Osteocyte (in vitro differentiated cells): Measurements from ENCODE around the gene SMPDL3A. TPM values are rescaled to one million over a fixed set of nuclear protein-coding genes. Genes with fewer than 3 reads are reported as not detected.

ENCODE experiments used
- DNase-seq: peaks from one replicate; pipeline ENCODE4 v3.0.0; 2021; ENCODE audit warnings: mixed read lengths; ENCODE audit not compliant: unreplicated experiment; ENCODE audit errors: extremely low spot score
- H3K27ac Mint-ChIP-seq: one replicate; pipeline ENCODE4 v1.8.0; 2021; ENCODE audit warnings: mild to moderate bottlenecking, mixed read lengths; ENCODE audit not compliant: unreplicated experiment
- H3K27me3 Mint-ChIP-seq: one replicate; pipeline ENCODE4 v1.8.0; 2021; ENCODE audit warnings: mixed read lengths; ENCODE audit not compliant: unreplicated experiment
- H3K36me3 Mint-ChIP-seq: one replicate; pipeline ENCODE4 v1.8.0; 2021; ENCODE audit warnings: mixed read lengths; ENCODE audit not compliant: unreplicated experiment
- H3K4me1 Mint-ChIP-seq: one replicate; pipeline ENCODE4 v1.8.0; 2021; ENCODE audit warnings: mixed read lengths; ENCODE audit not compliant: unreplicated experiment
- H3K4me3 Mint-ChIP-seq: one replicate; pipeline ENCODE4 v1.8.0; 2021; ENCODE audit warnings: mild to moderate bottlenecking, moderate library complexity, mixed read lengths; ENCODE audit not compliant: unreplicated experiment
- H3K9me3 Mint-ChIP-seq: one replicate; pipeline ENCODE4 v1.8.0; 2021; ENCODE audit warnings: mixed read lengths; ENCODE audit not compliant: unreplicated experiment
- CTCF ChIP-seq: fragments of 200-600 bp; sonication (generic); IDR thresholded peaks from 2 replicates; pipeline ENCODE4 v1.5.0; 2021; ENCODE audit warnings: antibody characterized with exemption, mild to moderate bottlenecking, moderate library complexity
- total RNA-seq: library from RNA; stranded (reverse); gene quantifications from 2 replicates; pipeline ENCODE4 v1.2.1, GENCODE V29; 2021

SMPDL3A gene
- total RNA-seq, 1 donor from 2014 or later, result 14.6 TPM

- no peak overlapping the region for H3K4me3 Mint-ChIP-seq
- no peak overlapping the region for H3K27ac Mint-ChIP-seq
- TF ChIP-seq CTCF, result no peak
- no peaks in the 10 kb centered on the region for H3K4me1 Mint-ChIP-seq
- peaks cover 34% of the 10 kb centered on the region for H3K27me3 Mint-ChIP-seq
- DNase-seq, result no peak
- no peaks in the 10 kb centered on the region for H3K36me3 Mint-ChIP-seq
- H3K9me3 Mint-ChIP-seq, result no peaks in the 10 kb centered on the region
Measured at GRCh38 chr6:122760330-122760729, 28.7 kb upstream of the SMPDL3A start.

GRCh38 chr6:122766256-122766655 lies 22.8 kb upstream of the SMPDL3A start:
- no peaks in the 10 kb centered on the region for H3K36me3 Mint-ChIP-seq
- H3K4me1 Mint-ChIP-seq, result no peaks in the 10 kb centered on the region
- DNase-seq, result no peak
- no peak overlapping the region for H3K27ac Mint-ChIP-seq
- peaks cover 45% of the 10 kb centered on the region for H3K27me3 Mint-ChIP-seq
- H3K9me3 Mint-ChIP-seq, result no peaks in the 10 kb centered on the region
- no peak overlapping the region for H3K4me3 Mint-ChIP-seq
- TF ChIP-seq CTCF, result no peak

GRCh38 chr6:122770835-122771601 lies 18.0 kb upstream of the SMPDL3A start:
- DNase-seq, result no peak
- Mint-ChIP-seq H3K4me3 (no peak overlapping the region), H3K36me3 (no peaks in the 10 kb centered on the region), H3K27ac (no peak overlapping the region), H3K27me3 (peaks cover 39% of the 10 kb centered on the region), H3K4me1 (no peaks in the 10 kb centered on the region), H3K9me3 (peaks cover 4% of the 10 kb centered on the region)
- no peak for TF ChIP-seq CTCF

GRCh38 chr6:122772724-122773415 lies 16.2 kb upstream of the SMPDL3A start:
- Mint-ChIP-seq H3K4me3 (no peak overlapping the region), H3K36me3 (no peaks in the 10 kb centered on the region), H3K9me3 (peaks cover 7% of the 10 kb centered on the region), H3K27ac (no peak overlapping the region), H3K4me1 (no peaks in the 10 kb centered on the region), H3K27me3 (peaks cover 33% of the 10 kb centered on the region)
- DNase-seq, result no peak
- TF ChIP-seq CTCF, result no peak

GRCh38 chr6:122775975-122776374 lies 13.1 kb upstream of the SMPDL3A start:
- H3K4me3 Mint-ChIP-seq, result no peak overlapping the region
- H3K36me3 Mint-ChIP-seq, result no peaks in the 10 kb centered on the region
- no peak for TF ChIP-seq CTCF
- DNase-seq, result no peak
- H3K27ac Mint-ChIP-seq, result no peak overlapping the region
- no peaks in the 10 kb centered on the region for H3K4me1 Mint-ChIP-seq
- H3K9me3 Mint-ChIP-seq, result peaks cover 7% of the 10 kb centered on the region
- peaks cover 51% of the 10 kb centered on the region for H3K27me3 Mint-ChIP-seq
